SIG-M5 treated with dmso at 0.1 percent for 504 hours (cell line): ENCODE measurements around the gene GOLGA7B.
A peak's percentile ranks its signal among the peaks of the same experiment; 100 is the strongest.

Experiments used
- DNase-seq: peaks from one replicate; lab custom pipeline; 2025; ENCODE audit not compliant: unreplicated experiment; lab: John Stamatoyannopoulos, UW

The GOLGA7B gene

GRCh38 chr10:97866524-97867219 lies 17.0 kb downstream of the GOLGA7B start:
- DNase-seq = no peak

GRCh38 chr10:97867220-97867800 lies 17.7 kb downstream of the GOLGA7B start:
- no peak for DNase-seq

GRCh38 chr10:97868134-97868685 lies 18.6 kb downstream of the GOLGA7B start:
- DNase-seq = no peak

GRCh38 chr10:97869091-97870042 lies 19.7 kb downstream of the GOLGA7B start:
- DNase-seq = peak; percentile 92

GRCh38 chr10:97870990-97871389 lies 21.3 kb downstream of the GOLGA7B start:
- no peak for DNase-seq

- no peak for DNase-seq
Measured at GRCh38 chr10:97873569-97873968, 23.9 kb downstream of the GOLGA7B start.

- no peak for DNase-seq
Measured at GRCh38 chr10:97874332-97874731, 24.7 kb downstream of the GOLGA7B start.

- no peak for DNase-seq
Measured at GRCh38 chr10:97875391-97875790, 25.7 kb downstream of the GOLGA7B start.

- DNase-seq = no peak
Measured at GRCh38 chr10:97876402-97876801, 26.8 kb downstream of the GOLGA7B start.

GRCh38 chr10:97879241-97879640 lies 29.6 kb downstream of the GOLGA7B start:
- no peak for DNase-seq

- no peak for DNase-seq
Measured at GRCh38 chr10:97880109-97880508, 30.5 kb downstream of the GOLGA7B start.

GRCh38 chr10:97882142-97883091 lies 32.8 kb downstream of the GOLGA7B start:
- no peak for DNase-seq

- no peak for DNase-seq
Measured at GRCh38 chr10:97883092-97883485, 33.4 kb downstream of the GOLGA7B start.

GRCh38 chr10:97886286-97886685 lies 36.6 kb downstream of the GOLGA7B start:
- no peak for DNase-seq

- no peak for DNase-seq
Measured at GRCh38 chr10:97887399-97887798, 37.8 kb downstream of the GOLGA7B start.

GRCh38 chr10:97888134-97888533 lies 38.5 kb downstream of the GOLGA7B start:
- no peak for DNase-seq

- DNase-seq = no peak
Measured at GRCh38 chr10:97888641-97889262, 39.1 kb downstream of the GOLGA7B start.

GRCh38 chr10:97889461-97890265 lies 40.0 kb downstream of the GOLGA7B start:
- DNase-seq = no peak
